HG02642 (cell line): ENCODE data around the gene PCDHGA8.
"Not testable (repeated sequence)": the region's sequence is repeated elsewhere in the genome, so short reads cannot be mapped to it uniquely, and the experiment has no call there.

Source experiments
- ATAC-seq: cut with Tn5 transposase; IDR thresholded peaks from one replicate; pipeline ENCODE4 v1.9.1; 2021; ENCODE audit warnings: mild to moderate bottlenecking; ENCODE audit not compliant: unreplicated experiment, poor library complexity

The PCDHGA8 gene

DNA sequence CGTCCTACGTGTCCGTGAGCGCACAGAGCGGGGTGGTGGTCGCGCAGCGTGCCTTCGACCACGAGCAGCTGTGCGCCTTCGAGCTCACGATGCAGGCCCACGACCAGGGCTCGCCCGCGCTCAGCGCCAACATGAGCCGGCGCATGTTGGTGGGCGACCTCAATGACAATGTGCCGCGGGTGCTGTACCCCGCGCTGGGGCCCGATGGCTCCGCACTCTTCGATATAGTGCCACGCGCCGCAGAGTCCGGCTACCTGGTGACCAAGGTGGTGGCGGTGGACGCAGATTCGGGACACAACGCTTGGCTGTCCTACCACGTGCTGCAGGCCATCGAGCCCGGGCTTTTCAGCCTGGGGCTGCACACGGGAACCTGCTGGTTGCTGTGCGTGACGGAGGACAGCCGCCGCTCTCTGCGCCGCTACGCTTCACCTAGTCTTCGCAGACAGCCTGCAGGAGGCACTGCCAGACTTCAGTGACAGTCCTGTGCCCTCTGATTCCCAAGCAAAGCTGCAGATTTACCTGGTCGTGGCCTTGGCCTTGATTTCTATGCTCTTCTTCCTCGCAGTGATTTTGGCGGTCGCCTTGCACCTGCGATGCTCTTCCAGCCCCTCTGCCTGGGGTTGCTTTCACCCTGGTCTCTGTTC, 35.5 kb downstream of the PCDHGA8 start:
- ATAC-seq = no peak

DNA sequence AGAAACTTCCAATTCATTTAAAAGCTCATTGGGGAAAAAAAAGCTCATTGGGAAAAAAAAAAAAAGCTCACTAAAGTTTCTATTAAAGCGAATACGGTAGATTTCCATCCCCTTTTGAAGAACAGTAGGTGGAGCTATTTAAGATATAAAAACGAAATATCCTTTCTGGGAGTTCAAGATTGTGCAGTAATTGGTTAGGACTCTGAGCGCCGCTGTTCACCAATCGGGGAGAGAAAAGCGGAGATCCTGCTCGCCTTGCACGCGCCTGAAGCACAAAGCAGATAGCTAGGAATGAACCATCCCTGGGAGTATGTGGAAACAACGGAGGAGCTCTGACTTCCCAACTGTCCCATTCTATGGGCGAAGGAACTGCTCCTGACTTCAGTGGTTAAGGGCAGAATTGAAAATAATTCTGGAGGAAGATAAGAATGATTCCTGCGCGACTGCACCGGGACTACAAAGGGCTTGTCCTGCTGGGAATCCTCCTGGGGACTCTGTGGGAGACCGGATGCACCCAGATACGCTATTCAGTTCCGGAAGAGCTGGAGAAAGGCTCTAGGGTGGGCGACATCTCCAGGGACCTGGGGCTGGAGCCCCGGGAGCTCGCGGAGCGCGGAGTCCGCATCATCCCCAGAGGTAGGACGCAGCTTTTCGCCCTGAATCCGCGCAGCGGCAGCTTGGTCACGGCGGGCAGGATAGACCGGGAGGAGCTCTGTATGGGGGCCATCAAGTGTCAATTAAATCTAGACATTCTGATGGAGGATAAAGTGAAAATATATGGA, 38.1 kb downstream of the PCDHGA8 start, which contains the start of gene PCDHGA12:
PCDHGA12 (plus strand) TSS at position 176 of the 782 bp plus-strand sequence; CDS start at position 429, 253 bp downstream.
- ATAC-seq = peak; percentile 83

DNA sequence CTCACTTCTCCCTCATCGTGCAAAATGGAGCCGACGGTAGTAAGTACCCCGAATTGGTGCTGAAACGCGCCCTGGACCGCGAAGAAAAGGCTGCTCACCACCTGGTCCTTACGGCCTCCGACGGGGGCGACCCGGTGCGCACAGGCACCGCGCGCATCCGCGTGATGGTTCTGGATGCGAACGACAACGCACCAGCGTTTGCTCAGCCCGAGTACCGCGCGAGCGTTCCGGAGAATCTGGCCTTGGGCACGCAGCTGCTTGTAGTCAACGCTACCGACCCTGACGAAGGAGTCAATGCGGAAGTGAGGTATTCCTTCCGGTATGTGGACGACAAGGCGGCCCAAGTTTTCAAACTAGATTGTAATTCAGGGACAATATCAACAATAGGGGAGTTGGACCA, 38.9 kb downstream of the PCDHGA8 start:
- ATAC-seq = no peak

DNA sequence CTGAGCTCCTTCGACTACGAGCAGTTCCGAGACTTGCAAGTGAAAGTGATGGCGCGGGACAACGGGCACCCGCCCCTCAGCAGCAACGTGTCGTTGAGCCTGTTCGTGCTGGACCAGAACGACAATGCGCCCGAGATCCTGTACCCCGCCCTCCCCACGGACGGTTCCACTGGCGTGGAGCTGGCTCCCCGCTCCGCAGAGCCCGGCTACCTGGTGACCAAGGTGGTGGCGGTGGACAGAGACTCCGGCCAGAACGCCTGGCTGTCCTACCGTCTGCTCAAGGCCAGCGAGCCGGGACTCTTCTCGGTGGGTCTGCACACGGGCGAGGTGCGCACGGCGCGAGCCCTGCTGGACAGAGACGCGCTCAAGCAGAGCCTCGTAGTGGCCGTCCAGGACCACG, 39.9 kb downstream of the PCDHGA8 start:
- not testable (repeated sequence) for ATAC-seq

DNA sequence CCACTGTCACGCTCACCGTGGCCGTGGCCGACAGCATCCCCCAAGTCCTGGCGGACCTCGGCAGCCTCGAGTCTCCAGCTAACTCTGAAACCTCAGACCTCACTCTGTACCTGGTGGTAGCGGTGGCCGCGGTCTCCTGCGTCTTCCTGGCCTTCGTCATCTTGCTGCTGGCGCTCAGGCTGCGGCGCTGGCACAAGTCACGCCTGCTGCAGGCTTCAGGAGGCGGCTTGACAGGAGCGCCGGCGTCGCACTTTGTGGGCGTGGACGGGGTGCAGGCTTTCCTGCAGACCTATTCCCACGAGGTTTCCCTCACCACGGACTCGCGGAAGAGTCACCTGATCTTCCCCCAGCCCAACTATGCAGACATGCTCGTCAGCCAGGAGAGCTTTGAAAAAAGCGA, 40.3 kb downstream of the PCDHGA8 start:
- not testable (repeated sequence) for ATAC-seq

DNA sequence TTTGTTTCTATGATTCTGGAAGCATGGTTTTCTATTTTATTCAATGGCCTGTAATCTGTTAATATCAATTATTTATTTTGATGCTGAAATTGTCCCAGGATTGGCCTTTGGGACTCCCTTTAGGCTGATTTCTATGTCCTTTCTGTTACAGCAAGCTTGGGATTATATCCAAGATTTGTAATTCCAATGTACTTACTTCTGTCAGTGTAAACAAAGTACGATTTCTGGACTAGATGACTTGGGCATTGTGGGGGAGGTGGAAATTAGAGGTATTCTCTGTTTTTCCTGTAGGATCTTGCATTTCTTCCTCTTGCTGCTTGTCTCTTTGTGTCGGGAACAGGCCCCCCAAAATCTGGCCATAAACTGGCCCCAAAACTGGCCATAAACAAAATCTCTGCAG, 41.6 kb downstream of the PCDHGA8 start:
- no peak for ATAC-seq

DNA sequence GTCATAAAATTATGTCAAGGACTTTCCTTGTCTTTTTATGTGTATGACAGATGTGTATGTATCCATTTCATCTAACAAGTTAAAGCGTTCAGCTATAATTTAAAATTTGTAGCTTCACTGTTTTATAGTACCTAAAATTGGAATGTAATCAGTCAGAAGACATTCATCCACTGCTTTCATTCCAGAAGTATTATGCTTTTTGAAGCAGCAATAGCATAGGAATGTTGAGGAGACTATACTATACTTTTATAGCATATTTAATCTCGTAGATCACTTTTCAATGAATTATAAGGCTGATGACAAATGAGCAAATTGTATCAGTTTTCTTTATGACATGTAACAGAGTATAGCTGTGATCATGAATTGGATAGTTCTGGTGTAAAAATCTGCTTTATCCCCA, 44.8 kb downstream of the PCDHGA8 start:
- ATAC-seq = no peak

DNA sequence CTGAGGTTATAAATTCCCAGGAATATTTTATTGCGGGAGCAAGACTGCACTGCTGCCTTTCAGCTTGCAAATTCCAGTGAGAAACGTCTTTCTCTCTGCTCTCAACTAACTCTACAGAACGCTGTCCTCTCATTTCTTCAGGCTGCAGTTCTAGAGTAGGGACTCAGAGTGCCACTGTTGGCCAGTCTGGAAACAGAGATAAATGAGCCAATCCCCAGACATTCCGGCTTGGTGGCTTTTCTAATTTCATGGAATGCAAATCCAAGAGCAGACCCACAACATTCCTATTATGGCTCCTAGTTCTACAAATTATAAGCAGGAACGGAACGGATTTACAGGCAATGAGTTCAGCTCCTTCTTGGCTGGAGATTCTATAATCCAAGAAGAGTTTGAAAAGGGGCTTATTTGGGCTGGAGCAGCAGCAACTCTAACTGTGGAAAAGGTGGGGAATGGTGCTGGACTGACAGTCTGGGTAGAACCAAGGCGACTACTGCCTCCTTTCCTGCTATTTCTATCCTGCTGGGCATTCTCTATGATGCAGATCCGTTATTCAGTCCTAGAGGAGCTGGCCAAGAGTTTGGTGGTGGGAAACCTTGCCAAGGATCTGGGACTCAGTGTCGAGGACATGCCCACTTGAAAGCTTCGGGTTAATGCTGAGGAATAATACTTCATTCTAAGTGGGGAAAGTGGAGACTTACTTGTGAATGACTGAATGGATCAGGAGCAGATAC, 47.1 kb downstream of the PCDHGA8 start:
- ATAC-seq = no peak

DNA sequence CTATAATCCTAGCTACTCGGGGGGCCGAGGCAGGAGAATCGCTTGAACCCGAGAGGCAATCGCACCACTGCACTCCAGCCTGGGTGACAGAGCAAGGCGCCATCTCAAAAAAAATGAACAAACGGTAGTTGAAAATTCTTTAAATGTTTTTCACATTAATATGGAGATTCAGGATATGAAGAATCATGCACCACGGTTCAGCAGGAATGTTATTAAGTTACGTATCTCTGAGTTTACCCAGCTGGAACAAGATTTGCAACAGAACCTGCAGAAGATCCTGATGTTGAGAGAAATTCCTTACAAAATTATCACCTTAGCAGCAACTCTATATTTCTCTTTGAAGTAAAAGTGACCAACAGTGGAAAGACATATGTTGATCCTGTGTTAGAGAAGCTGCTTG, 47.9 kb downstream of the PCDHGA8 start:
- ATAC-seq = no peak

DNA sequence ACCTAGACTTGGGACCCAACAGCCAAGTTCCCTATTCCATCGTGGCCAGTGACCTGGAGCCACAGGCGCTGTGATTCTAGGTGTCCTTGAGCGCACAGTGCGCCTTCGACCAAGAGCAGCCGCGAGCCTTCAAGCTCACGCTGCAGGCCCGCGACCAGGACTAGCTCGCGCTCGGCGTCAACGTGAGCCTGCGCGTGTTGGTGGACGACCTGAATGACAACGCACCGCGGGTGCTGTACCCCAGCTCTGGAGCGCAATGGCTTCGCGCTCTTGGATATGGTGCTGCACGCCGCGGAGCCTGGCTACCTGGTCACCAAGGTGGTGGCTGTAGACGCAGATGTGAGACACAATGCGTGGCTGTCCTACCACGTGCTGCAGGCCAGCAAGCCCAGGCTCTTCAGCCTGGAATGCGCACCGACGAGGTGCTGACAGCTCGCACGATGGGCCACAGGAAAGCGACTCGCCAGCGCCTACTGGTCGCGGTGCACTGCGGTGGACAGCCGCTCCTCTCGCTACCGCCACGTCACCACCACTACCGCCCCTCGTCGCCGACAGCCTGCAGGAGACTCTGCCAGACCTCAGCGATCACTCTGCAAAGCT, 49.2 kb downstream of the PCDHGA8 start:
- no peak for ATAC-seq
